ENCODE data around the gene TAP2. TPM values are rescaled to one million over a fixed set of nuclear protein-coding genes. Genes with fewer than 3 reads are reported as not detected.

Gene TAP2
- total and polyA plus RNA-seq, 2 donors (not counting 1 experiment from before 2014, with no cell fraction given): 66.1 to 126 TPM

DNA sequence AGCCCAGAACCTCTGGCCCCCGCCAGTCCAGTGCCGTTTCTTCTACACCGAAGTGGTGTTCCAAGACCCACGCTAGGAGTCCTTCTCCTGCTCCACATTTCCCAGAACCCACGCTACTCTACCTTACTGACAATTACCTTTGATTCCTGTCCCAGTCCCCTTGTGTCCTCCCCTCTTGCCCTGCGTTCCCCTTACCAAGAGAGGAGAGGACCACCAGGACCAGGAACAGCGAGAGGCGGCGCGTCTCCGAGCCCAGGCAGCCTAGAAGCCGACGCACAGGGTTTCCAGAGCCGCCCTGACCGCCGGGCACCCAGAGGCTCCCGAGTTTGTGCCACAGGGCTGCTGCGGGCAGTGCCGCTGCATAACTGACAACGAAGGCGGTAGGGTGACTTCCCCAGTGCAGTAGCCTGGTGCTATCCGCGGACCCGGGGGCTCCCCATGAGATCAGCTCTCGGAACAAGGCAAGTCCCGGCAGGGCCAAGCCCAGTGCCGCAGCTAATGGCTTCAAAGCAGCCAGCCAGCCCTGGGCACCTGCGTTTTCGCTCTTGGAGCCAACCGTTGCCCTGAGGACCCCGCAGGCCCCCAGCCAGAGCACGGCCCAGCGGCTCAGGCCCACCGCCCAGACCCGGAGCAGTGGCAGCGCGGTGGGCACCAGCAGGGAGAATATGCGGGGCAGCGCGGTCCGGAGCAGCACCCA is 14.5 kb upstream of the TAP2 start:
- Histone ChIP-seq H3K4me2 (replicated peaks; ENCODE audit: low read depth, low read length, poor library complexity, severe bottlenecking) (peak overlapping the region; percentile 82), H3K27me3 (replicated peaks in 1 of 4; ENCODE audit: control extremely low read depth in 1 of 4, control insufficient read depth in 3 of 4, insufficient read depth in 4 of 4, low read length in 3 of 4) (no peaks in the 10 kb centered on the region), H3K36me3 (replicated peaks in 1 of 2; ENCODE audit: control extremely low read depth in 1 of 2, control insufficient read depth in 1 of 2, extremely low read depth in 1 of 2, insufficient read depth in 2 of 2, low read length in 1 of 2) (peaks cover 19 to 63% of the 10 kb centered on the region in 2 experiments), H3K9me3 (ENCODE audit: control extremely low read depth in 1 of 3, control insufficient read depth in 2 of 3, insufficient read depth in 1 of 3, low read length in 2 of 3) (no peaks in the 10 kb centered on the region), H3K27ac (ENCODE audit: low read length in 2 of 2) (peak overlapping the region; percentile 98 to 99), H3K4me1 (ENCODE audit: control insufficient read depth in 2 of 2, insufficient read depth in 2 of 2, low read length in 2 of 2) (peaks cover 60 to 63% of the 10 kb centered on the region in 2 donors), H3K79me2 (ENCODE audit: control insufficient read depth, insufficient read depth, low read length) (peaks cover 100% of the 10 kb centered on the region), H2AFZ (ENCODE audit: insufficient read depth, low read depth, low read length, poor library complexity, severe bottlenecking) (peak overlapping the region; percentile 86), H3K4me3 (ENCODE audit: control extremely low read depth in 1 of 5, extremely low read depth in 1 of 5, insufficient read depth in 1 of 5, low read depth in 2 of 5, low read length in 4 of 5) (peak overlapping the region; percentile 91 to 98 (median 94)), H3K9ac (ENCODE audit: low read length) (peak overlapping the region; percentile 99), H4K20me1 (ENCODE audit: control insufficient read depth, insufficient read depth, low read length, poor library complexity, severe bottlenecking) (peaks cover 16% of the 10 kb centered on the region)
- peak overlapping the region; percentile 99 for H3K4me3 Mint-ChIP-seq
- under 1% methylated on average over 41 of the region's 41 CpGs for WGBS (ENCODE audit: insufficient coverage)
- peaks cover 77% of the 10 kb centered on the region for H3K4me1 Mint-ChIP-seq
- peak overlapping the region; percentile 100 for H3K27ac Mint-ChIP-seq
- intact Hi-C loops (cut with micrococcal nuclease): loop anchor here (1.0 kb wide), 1 partner anchor 36 kb away; the partner anchor contains the start of gene HLA-DOB
- no peaks in the 10 kb centered on the region for H3K27me3 Mint-ChIP-seq
- H3K9me3 Mint-ChIP-seq (ENCODE audit: insufficient read depth): no peaks in the 10 kb centered on the region
- peak; percentile 26 for ATAC-seq (ENCODE audit: low read depth)
- no peak for TF ChIP-seq EZH2 (IDR thresholded peaks at IDR 0.05; ENCODE audit: borderline replicate concordance, insufficient read depth, low read depth, low read length, poor library complexity, severe bottlenecking)
- TF ChIP-seq, protein P1, sequence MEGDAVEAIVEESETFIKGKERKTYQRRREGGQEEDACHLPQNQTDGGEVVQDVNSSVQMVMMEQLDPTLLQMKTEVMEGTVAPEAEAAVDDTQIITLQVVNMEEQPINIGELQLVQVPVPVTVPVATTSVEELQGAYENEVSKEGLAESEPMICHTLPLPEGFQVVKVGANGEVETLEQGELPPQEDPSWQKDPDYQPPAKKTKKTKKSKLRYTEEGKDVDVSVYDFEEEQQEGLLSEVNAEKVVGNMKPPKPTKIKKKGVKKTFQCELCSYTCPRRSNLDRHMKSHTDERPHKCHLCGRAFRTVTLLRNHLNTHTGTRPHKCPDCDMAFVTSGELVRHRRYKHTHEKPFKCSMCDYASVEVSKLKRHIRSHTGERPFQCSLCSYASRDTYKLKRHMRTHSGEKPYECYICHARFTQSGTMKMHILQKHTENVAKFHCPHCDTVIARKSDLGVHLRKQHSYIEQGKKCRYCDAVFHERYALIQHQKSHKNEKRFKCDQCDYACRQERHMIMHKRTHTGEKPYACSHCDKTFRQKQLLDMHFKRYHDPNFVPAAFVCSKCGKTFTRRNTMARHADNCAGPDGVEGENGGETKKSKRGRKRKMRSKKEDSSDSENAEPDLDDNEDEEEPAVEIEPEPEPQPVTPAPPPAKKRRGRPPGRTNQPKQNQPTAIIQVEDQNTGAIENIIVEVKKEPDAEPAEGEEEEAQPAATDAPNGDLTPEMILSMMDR (IDR thresholded peaks at IDR 0.05): no peak
- DNase-seq: peak; percentile 78
- CTCF ChIA-PET: interaction anchor here (0.7 to 8.1 kb wide), 19 partner anchors 11 to 442 kb away, joined by 3 to 359 read pairs (median 6); partner anchors contain the start of genes HLA-DMA, HLA-DOB, HLA-DPA1 and PSMB8
- POLR2A ChIA-PET: interaction anchor here (0.6 to 6.4 kb wide), 15 partner anchors 11 to 537 kb away, joined by 3 to 282 read pairs (median 4); partner anchors contain the start of genes BRD2, HLA-DMA, PSMB8 and TAP2
